Stimulated activated CD4-positive, alpha-beta T cell treated with anti-CD3 and anti-CD28 coated beads, Interleukin-2, amount 100 ng/mL, for 24 hours (primary cell): Measurements from ENCODE around the gene DR1.

Experiments used
- DNase-seq, 2 donors: peaks; one replicate each; pipeline ENCODE4 v3.0.0-alpha.2; 2020

Gene DR1

GRCh38 chr1:93345633-93346420 is at the start of gene DR1:
Gene DR1 (plus strand): TSS chr1:93345907. CDS start chr1:93346646, 739 bp downstream.
- DNase-seq, result peak; percentile 94 to 95

GRCh38 chr1:93296555-93297154 is 49.1 kb upstream of the DR1 start:
- no peak for DNase-seq

DNA sequence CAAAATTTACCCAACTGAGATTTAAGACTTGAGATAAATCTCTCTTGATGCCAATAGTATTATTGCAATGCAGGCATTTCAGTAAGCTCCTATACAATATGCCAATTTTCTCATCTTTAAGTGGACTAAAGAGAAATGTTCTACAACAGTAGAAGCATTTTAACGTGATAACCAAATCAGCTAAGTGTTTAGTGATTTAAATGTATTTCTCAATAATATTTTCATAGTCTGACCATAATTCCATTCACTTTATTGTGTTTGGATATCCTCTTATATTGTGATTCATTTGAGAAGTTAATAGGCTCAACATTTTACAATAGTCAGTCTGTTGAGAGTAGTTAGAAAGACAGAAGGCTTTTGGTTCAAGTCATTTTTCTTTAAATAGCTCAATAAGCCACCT is 44.6 kb upstream of the DR1 start:
- DNase-seq, result no peak

- DNase-seq, result no peak
These were observed 43.6 kb upstream of the DR1 start for GRCh38 chr1:93302078-93302477.

GRCh38 chr1:93304716-93305138 is 41.0 kb upstream of the DR1 start:
- DNase-seq, result peak; percentile 19 to 50

- no peak for DNase-seq
These were observed 38.8 kb upstream of the DR1 start for GRCh38 chr1:93306920-93307319.

DNA sequence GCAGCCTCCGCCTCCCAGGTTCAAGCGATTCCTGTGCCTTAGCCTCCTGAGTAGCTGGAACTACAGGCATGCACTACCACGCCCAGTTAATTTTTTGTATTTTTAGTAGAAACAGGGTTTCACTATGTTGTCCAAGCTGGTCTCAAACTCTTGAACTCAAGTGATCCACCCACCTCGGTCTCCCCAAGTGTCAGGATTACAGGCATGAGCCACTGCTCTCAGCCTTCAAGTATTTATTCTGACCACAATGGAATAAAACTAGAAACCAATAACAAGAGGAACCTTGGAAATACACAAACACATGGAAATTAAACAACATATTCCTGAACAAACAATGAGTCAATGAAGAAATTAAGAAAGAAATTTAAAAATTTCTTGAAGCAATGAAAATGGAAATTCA is 32.7 kb upstream of the DR1 start:
- no peak for DNase-seq

- DNase-seq, result no peak
These were observed 28.5 kb upstream of the DR1 start for GRCh38 chr1:93317207-93317606.

- DNase-seq, result no peak
These were observed 27.8 kb upstream of the DR1 start for GRCh38 chr1:93317943-93318342.

DNA sequence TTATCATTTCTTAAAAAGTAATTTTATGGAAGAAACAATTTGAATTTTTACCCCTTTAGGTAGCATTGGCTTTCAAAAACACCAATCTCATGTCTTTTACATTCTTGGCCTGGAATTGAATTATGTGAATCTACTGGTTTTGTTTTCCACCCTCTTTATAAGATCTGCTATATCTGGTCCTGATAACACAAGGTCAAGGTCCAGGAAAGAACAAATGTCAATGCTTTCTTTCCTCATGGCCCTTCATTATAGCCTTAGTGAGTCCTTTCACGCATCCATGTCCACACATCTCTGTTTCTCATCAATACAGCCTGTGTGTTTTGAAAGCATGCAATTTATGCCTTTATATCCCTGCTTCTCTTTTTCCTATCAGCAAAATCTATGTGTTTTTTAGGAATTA is 24.0 kb upstream of the DR1 start:
- DNase-seq, result no peak

- no peak for DNase-seq
These were observed 23.4 kb upstream of the DR1 start for GRCh38 chr1:93322349-93322748.

DNA sequence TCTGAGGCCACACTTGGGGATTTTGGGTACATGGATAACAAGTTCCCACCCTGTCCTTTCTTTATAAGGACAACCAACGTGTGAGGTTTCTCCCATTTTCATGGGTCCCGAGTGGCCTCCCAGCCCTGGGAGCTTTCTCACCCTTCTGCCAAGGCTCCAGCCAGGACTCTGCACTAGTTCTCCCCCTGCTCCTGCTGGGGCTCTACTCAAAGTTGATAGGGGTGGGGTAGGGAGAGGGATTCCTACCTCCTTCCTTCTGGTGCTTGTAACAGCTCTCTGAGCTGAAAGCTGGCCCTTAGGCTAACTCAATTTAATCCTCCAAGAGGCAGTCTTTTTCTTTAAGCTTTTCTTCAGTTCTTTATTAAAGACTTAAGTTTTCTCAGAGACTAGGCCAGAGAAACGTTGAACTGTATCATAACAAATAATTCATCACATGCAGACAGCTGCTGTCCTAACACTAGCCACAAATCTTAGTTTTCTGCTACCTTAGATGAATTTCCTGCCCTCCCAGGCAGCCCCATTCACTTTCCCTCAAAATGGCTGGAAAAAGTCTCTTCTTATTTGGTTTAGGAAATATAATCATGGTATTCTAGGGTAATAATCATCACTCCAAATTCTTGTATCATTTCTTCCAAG is 22.4 kb upstream of the DR1 start:
- no peak for DNase-seq

- no peak for DNase-seq
These were observed 20.9 kb upstream of the DR1 start for GRCh38 chr1:93324486-93325464.

- DNase-seq, result no peak
These were observed 16.6 kb upstream of the DR1 start for GRCh38 chr1:93328809-93329760.

DNA sequence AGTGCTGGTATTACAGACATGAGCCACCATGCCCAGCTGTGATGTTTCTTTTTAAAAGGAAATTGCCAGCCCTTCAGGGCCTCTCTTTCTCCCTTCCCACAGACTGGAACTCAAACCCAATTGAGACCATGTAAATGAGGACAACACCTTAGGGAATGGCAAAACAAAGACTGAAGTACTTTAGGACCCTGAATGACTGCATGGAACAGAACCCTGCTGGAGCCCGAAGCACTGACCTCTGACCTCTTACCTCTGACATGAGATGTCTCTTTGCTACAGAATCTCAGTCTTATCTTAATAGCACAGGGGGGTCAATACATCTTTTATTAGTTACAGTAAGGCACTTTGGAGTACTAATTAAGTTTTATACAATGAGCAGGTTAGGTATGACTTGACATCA is 15.5 kb upstream of the DR1 start:
- no peak for DNase-seq

DNA sequence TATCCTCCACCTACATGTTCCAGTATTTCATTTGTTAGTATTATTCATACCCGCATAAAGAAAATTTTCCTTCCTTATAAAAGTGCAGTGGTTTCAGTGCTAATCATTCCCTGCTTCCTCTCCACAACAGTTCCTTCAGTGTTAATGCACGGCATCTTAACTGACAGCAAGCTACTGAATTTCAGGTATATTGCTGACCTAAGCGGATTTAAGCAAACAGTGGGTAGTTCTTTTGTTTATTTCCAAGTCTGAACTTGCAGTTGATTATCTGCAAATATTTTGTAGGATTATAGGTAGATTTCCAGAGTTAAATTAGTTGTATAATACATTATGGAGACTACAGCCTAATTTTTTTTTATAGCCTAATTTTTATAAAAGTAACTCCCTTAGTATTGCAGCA is 15.1 kb upstream of the DR1 start:
- no peak for DNase-seq

- no peak for DNase-seq
These were observed 14.3 kb upstream of the DR1 start for GRCh38 chr1:93331412-93331811.

DNA sequence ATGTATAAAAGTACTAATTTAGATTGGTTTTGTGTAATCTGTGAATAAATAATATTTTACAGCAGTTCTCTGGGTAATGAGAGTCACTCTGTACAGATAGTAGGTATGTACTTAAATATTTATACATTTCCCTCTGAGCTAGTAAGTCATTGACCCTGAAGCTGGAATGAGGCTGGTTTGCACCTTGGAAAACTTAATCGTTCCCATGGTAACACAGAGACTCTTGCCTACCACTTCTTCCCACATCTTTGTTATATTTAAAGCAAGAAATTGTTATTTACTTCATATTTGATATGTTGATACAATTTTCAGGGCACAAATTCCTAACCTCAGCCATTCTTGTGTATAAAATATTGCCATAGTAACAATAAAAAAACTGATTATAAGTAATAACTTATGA is 13.3 kb upstream of the DR1 start:
- no peak for DNase-seq

DNA sequence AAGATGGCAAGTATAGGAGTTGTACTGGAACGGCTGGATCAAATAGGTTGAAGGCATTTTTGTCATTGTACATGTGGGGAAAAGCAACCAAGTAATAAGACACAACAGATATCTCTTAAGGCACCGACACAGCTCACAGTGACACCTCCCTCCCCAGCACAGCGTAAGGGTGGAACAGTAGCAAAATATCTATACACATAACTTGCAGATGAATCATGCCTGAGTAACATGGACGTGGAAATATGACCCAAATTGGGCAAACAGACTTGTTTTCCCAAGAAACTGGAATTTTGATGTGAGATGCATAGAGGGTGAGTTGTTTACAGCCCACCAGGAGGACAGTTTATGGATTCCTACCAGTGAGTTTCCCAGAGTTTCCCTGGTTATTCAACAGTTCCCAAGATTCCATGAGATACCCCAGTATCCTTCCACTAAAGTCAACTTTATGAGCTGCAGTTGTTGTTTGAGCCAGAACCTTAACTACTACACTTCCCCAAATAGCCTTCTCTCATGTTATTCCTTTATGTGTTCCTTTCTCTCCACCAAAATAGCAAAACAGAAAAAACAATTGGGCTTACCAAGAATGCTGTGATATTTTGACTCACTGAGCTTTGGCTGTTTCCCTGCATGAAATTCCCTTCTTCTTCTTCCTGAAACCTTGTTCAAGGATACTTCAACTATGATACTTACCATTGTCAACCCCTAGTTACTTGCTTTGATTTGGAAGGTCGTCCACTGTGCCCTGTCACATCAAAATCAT is 7.1 kb upstream of the DR1 start:
- DNase-seq, result no peak

- no peak for DNase-seq
These were observed 6.5 kb upstream of the DR1 start for GRCh38 chr1:93339171-93339697.

DNA sequence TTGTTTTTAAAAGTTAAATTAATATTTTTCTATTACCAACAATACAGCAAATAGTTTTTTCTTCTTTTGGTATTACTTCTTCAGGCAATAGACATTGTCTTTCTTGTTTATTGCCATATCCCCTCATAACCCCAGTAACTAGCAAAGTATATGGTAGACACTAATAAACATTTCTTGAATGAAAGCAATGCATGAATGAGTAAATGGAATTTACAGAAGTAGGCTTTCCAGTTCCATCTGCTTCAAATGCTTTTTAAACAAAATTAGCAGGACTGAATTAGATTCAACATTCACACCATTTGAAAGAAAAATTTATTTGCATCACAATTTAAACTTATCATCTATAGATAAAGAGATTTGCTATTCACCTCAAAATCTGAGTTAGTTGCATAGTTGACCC is 5.6 kb upstream of the DR1 start:
- DNase-seq, result no peak
